Right renal pelvis (tissue), 4 donors: ENCODE measurements around the gene CCDC85A. TPM values are rescaled to one million over a fixed set of nuclear protein-coding genes. Genes with fewer than 3 reads are reported as not detected.
"Not testable (repeated sequence)": the region's sequence is repeated elsewhere in the genome, so short reads cannot be mapped to it uniquely, and the experiment has no call there.

ENCODE experiments used
- DNase-seq, 4 donors: peaks; one replicate each; pipeline ENCODE4 v3.0.0-alpha.2; 2013; ENCODE audit warnings: low read depth in 4 of 4, low spot score in 3 of 4, missing footprints in 1 of 4
- polyA plus RNA-seq, 4 donors: library from polyadenylated mRNA; unstranded; fragments of 120-200 nt; gene quantifications; one replicate each; pipeline ENCODE4 v1.2.1, GENCODE V29; 2013; ENCODE audit not compliant: insufficient read length in 4 of 4

The CCDC85A gene
- 1 to 10 TPM; 1.3 to 2.2 (median 1.8) TPM for polyA plus RNA-seq

GRCh38 chr2:56183643-56184499 is at the start of gene CCDC85A:
Gene CCDC85A (plus strand): TSS chr2:56183990. CDS start chr2:56184625, 635 bp downstream.
- DNase-seq: peak; percentile 68 to 76 (median 72)

- DNase-seq: no peak
Observed at GRCh38 chr2:56134861-56135260, 48.9 kb upstream of the CCDC85A start.

- not testable (repeated sequence) for DNase-seq
Observed at GRCh38 chr2:56142497-56143061, 41.2 kb upstream of the CCDC85A start.

- no peak for DNase-seq
Observed at GRCh38 chr2:56147907-56148306, 35.9 kb upstream of the CCDC85A start.

- DNase-seq: no peak
Observed at GRCh38 chr2:56148825-56149224, 35.0 kb upstream of the CCDC85A start.

- DNase-seq: no peak
Observed at GRCh38 chr2:56151841-56152240, 31.9 kb upstream of the CCDC85A start.

GRCh38 chr2:56155188-56155587 is 28.6 kb upstream of the CCDC85A start:
- no peak for DNase-seq

- not testable (repeated sequence) for DNase-seq
Observed at GRCh38 chr2:56159875-56160274, 23.9 kb upstream of the CCDC85A start.

- DNase-seq: no peak
Observed at GRCh38 chr2:56167616-56168562, 15.9 kb upstream of the CCDC85A start.

- DNase-seq: no peak
Observed at GRCh38 chr2:56169521-56169920, 14.3 kb upstream of the CCDC85A start.

- DNase-seq: no peak
Observed at GRCh38 chr2:56170504-56170903, 13.3 kb upstream of the CCDC85A start.

- DNase-seq: no peak
Observed at GRCh38 chr2:56170988-56171387, 12.8 kb upstream of the CCDC85A start.

- DNase-seq: no peak
Observed at GRCh38 chr2:56175779-56176178, 8.0 kb upstream of the CCDC85A start.

GRCh38 chr2:56177420-56178220 is 6.2 kb upstream of the CCDC85A start:
- DNase-seq: no peak

GRCh38 chr2:56179931-56180330 is 3.9 kb upstream of the CCDC85A start:
- no peak for DNase-seq

- DNase-seq: no peak
Observed at GRCh38 chr2:56182420-56182819, 1.4 kb upstream of the CCDC85A start.

GRCh38 chr2:56184500-56185011 is 766 bp downstream of the CCDC85A start:
- peak in 1 of 4 donors; percentile 4 for DNase-seq

GRCh38 chr2:56185101-56185581 is 1.4 kb downstream of the CCDC85A start:
- DNase-seq: peak in 1 of 4 donors; percentile 7

GRCh38 chr2:56185582-56186046 is 1.8 kb downstream of the CCDC85A start:
- DNase-seq: peak in 1 of 4 donors; percentile 7
